LoVo (cell line): ENCODE data around the gene ZNF276.
"Not testable (repeated sequence)": the region's sequence is repeated elsewhere in the genome, so short reads cannot be mapped to it uniquely, and the experiment has no call there.

Experiments used
- DNase-seq: peaks from one replicate; pipeline ENCODE4 v3.0.0-alpha.2; 2016; ENCODE audit warnings: low spot score

Gene ZNF276

GRCh38 chr16:89737341-89738071, 16.2 kb downstream of the ZNF276 start:
- DNase-seq = no peak

GRCh38 chr16:89738072-89738377, 16.7 kb downstream of the ZNF276 start:
- no peak for DNase-seq

DNA sequence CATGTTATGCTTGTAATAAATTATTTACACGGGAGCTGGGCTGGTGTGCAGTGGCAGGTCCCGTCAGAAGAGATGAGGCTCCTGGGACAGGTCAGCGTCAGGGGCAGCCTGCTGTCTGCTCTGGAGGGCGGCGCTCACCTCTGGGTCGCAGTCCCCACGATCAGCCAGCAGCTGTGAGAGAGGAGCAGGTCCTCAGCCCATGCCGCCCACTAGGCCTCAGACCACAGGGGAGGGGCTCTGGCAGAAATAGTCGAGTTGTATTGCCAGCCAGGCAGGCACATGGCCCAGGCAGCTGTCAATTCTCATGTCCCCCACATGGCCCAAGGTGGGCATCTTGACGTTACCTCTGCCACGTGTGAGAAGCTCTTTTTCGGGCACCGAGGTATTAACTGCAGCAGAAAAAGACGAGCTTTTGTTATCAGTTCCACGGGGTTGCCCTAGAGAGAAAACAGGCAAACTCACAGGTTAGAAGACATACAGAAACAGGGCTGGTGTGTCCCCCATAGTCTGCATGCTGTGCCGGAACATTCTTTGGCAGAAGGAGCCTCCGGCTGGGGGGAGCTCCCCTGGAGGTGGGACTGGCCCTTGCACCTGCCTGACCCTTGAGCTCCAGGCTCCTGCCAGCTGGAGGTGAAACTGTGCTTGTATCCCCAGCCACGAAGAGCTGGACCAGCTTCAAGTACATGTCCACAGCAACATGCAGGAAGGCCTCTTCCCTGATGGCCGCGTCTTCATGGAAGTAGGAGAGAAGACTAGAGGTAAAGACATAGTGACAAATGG, 17.4 kb downstream of the ZNF276 start:
- DNase-seq = no peak

DNA sequence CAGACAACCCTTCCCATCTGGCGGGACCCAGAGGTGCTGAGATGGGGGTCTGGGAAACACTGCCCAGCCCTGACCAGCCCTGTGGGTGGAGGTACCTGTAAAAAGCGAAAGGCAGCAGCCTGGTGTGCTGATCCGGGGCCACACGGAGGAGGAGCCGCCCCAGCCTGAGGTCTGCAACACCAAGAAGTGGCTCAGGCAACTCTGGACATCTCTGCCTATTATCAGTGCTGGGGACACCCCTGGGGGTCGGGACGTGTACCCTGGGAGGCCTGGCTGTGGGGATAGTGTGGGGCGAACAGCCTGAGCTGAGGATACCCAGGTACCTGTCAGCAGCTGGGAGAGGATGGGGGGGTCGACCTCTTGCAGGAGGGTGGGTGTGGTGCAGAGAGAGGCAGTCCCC, 18.0 kb downstream of the ZNF276 start:
- DNase-seq = no peak

DNA sequence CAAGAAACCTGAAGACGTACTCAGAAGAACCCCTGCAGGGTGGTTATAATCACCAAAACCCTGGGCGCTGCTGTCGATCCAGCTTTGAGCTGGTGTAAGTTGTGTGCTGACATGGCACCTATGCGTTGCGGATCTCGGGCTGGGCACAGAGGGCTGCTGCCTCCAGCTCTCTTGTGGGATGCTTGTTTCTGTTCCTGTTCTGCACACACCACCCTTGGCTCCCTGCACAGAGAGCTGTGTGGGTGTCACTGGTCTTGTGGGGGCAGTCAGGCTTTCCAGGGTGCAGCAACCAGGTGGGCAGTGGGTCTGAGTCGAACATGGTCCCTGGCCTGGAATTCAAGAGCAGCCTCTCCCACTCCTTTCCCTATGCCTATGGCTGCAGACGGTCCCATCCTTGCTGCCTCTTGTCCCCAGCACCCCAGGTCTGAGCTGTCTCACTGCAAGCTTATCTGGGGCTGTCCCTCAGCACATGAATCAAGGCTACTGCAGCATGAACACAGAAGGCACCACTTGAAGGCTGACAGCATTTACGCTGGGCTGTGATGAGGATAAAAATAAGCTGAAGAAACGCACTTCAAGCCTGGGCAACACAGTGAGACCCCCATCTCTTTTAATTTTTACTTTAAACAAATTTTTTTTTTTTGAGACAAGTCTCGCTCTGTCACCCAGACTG, 20.1 kb downstream of the ZNF276 start:
- DNase-seq = no peak

DNA sequence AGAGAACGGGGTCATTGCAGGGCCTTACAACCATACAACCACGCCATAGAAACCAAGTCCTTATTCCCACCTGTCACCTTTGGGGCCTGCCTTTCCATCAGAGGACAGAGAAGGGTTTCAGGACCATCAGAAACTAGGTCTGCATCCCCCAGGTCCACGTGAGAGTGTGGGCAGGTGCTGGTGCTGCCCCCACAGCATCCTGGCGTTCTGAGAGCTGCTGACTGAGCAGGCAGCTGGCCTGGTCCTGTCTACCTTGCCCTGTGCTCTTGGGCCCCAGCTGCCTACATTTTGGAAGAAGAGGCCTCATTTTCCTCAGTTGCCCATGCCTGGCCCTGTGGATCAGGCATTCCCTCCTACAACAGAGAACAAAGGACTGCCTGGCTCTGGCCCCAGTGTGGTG, 21.6 kb downstream of the ZNF276 start:
- no peak for DNase-seq

DNA sequence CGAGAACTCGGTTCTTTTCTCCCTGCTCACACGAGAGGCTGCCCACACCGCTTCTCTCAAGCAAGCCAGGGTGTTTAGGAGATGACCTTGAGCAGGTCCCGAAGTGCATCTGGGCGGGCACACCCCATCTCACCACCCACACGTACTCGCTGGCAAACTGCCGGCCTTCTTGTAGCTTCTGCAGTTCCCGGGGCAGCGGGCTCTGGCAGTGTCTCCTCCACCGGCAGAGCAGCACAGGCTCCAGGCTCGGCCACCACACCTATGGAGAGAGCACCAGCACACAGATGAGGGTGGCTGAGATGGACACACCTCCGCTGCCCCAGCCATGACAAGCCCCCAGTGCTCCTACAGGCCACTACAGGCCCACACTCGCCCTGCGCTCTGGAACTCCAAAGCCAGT, 23.5 kb downstream of the ZNF276 start:
- DNase-seq = no peak

DNA sequence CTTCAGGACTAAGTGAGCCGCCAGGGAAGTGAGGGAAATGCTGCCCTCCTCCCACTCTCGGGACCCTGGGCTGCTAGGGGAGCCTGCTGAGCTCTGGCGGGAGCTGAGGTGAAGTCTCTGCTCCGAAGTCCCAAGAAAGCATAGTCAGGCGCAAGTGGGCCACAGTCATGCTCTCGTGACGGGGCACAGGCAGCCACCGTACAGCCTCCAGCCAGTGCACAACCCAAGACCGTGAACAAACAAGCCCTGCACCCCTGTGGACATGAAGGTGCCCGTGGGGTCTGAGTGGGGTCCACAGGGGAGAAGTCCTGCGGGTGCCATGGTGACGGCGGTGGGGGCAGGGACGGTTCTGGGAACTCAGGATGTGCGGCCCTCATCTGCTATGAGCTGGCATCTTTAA, 24.7 kb downstream of the ZNF276 start:
- no peak for DNase-seq

GRCh38 chr16:89748076-89748475, 26.7 kb downstream of the ZNF276 start:
- no peak for DNase-seq

DNA sequence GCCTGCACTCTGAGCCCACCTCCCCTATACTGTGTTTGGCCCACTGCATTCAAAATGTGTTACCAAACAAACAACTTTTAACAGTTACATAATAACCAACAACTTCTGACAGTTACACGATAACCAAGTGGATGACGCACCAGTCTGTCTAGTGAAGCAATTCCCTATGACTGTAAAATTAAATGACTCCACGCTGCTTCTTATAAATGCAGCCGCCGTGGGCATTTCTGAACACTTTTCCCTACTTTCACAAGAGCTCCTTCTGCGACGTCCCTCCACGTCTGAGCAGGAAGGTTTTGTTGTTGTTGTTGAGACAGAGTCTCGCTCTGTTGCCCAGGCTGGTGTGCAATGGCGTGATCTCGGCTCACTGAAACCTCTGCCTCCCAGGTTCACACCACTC, 27.6 kb downstream of the ZNF276 start:
- no peak for DNase-seq

DNA sequence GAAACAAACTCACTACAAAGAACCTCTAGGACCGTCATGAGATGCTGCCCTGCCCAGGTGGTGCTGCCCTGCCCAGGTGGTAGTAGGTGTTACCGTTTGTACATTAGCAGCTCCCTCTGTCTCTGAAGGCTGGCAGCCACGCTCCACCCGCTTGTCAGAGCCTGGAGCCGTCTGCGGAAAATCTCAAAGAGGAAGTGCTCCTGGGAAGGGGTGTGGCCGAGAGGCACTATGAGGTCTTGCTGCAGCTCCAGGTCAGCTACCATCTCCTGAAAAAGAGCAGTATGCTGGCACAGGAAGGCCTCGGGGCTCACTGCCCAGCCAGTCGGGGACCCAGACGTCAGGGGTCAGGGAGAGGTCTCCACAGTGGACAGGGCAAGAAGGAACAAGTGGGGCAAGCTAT, 28.3 kb downstream of the ZNF276 start:
- no peak for DNase-seq

GRCh38 chr16:89759746-89760340, 38.5 kb downstream of the ZNF276 start:
- no peak for DNase-seq

GRCh38 chr16:89761304-89761922, 40.1 kb downstream of the ZNF276 start:
- DNase-seq = no peak

- no peak for DNase-seq
These were observed 43.4 kb downstream of the ZNF276 start for GRCh38 chr16:89764711-89765201.

DNA sequence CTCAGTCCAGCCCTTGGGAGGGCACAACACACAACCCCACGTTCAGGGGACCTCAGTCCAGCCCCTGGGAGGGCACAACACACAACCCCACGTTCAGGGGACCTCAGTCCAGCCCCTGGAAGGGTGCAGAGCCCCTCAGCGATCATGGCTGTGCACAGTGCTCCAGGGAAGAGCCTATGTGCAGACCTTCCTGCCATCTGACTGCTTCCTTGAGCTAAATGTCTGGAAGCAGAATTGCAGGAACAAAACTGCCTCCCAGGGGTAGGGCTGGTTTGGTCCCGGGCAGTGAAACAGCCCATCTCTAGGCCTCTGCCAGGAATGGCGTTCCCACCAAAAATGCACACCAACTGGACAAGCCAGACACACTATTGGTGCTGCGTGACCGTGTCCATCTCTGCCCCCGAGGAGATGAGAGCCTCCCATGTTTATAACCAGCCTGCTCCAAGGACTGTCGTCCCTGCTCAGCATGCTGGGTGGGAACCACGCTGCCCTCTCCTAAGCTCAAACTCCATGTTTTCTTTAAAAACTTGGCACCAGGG, 44.0 kb downstream of the ZNF276 start:
- DNase-seq = no peak

- no peak for DNase-seq
These were observed 49.0 kb downstream of the ZNF276 start for GRCh38 chr16:89770367-89770766.

GRCh38 chr16:89775223-89775622, 53.9 kb downstream of the ZNF276 start:
- DNase-seq = no peak

DNA sequence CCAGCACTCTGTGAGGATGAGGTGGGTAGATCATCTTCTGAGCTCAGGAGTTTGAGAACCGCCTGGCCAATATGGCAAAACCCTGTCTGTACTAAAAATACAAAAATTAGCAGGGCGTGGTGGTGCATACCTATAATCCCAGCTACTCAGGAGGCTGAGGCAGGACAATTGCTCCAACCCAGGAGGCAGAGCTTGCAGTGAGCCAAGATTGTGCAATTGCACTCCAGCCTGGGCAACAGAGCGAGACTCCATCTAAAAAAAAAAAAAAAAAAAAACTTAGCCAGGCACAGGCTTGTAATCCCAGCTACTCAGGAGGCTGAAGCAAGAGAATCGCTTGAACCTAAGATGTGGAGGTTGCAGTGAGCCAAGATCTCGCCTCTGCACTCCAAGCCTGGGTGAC, 56.9 kb downstream of the ZNF276 start:
- not testable (repeated sequence) for DNase-seq

- DNase-seq = no peak
These were observed 58.0 kb downstream of the ZNF276 start for GRCh38 chr16:89779231-89779908.

- no peak for DNase-seq
These were observed 58.6 kb downstream of the ZNF276 start for GRCh38 chr16:89779909-89780305.

- no peak for DNase-seq
These were observed 61.2 kb downstream of the ZNF276 start for GRCh38 chr16:89782489-89782888.
